Measurements from ENCODE around the gene CORIN.
"Not testable (repeated sequence)": the region's sequence is repeated elsewhere in the genome, so short reads cannot be mapped to it uniquely, and the experiment has no call there.

Gene CORIN

DNA sequence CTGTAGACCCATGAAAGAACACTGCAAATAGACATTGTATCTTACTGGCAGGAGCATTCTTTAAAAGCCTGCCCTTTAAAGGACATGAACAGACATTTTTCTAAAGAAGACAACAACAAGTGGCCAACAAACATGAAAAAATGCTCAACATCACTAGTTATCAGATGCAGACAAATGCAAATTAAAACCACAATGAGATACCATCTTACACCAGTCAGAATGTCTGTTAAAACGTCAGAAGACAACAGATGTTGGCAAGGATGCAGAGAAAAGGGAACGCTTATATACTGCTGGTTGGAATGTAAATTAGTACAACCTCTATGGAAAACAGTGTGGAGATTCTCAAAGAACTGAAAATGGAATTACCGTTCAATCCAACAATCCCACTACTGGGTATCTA is 275.6 kb downstream of the CORIN start:
- DNase-seq (ENCODE audit: low spot score), result no peak

DNA sequence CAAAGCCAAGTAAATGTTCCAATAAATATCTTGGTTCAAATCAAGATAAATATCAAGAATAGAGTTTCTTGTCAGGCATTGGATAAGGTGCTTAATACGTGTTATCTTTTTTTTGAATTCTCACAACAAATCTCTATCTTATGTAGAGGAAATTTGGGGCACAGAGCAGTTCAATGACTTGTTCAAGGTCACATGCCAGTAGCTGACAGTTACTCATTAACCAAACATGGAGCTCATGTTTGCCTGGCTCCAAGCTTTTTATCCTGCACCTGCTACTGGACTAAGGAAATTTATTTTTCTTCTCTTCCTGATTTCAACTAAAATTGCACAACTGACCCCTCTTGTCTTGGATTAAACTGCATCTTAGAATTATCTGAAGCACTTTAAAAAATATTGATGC is 276.5 kb downstream of the CORIN start:
- no peak for DNase-seq (ENCODE audit: low spot score)

DNA sequence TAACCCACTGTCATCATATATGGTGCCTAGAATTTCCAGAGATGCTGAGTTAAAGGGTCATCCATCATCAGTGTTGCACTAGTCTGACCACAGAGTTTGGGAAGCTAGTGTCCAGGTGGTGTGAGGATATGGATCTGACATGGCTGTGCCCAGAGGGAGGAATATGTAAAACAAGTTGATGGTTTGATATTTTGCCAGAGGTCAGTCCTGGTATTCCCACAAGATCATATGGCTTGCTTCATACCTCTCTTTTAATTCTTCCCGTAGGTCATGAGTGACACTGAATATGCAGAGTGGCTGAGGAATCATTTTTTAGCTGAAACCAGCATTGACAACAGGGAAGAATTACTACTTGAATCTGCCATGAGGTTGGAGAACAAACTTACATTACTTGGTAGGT is 277.2 kb downstream of the CORIN start:
- no peak for DNase-seq (ENCODE audit: low spot score)

DNA sequence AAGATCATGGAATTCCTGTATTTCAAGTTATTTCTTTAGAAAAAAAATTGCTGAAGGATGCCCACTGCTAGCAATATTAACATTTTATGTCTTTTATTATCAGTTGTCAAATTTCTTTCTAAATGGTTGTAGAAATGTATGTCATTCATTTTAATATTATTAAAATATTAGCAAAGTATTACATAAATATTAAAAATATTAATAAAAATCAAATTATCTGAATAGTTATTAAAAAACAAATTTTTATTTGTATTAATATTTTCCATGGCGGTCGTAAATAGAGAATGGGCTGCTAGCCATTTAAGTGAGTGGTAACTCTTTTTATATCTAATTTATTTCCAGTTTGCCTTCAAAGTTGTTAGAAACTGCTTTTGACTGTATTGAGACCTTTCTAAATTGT is 280.6 kb downstream of the CORIN start:
- DNase-seq (ENCODE audit: low spot score), result no peak

DNA sequence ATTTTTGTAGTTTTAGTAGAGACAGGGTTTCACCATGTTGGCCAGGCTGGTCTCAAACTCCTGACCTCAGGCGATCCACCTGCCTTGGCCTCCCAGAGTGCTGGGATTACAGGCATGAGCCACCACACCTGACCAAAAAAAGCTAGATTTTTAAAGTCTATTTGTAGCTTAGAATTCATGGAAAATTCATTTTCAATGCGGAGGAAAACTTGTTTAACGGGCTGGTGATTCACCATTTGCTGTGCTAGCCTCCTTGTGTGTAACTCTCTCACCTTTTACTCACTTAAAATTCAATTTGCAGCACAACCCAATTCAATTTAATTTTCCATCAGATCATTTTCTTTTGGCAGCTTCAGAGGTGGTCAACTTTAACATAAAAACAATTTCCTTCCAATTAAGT is 281.9 kb downstream of the CORIN start:
- not testable (repeated sequence) for DNase-seq (ENCODE audit: low spot score)

DNA sequence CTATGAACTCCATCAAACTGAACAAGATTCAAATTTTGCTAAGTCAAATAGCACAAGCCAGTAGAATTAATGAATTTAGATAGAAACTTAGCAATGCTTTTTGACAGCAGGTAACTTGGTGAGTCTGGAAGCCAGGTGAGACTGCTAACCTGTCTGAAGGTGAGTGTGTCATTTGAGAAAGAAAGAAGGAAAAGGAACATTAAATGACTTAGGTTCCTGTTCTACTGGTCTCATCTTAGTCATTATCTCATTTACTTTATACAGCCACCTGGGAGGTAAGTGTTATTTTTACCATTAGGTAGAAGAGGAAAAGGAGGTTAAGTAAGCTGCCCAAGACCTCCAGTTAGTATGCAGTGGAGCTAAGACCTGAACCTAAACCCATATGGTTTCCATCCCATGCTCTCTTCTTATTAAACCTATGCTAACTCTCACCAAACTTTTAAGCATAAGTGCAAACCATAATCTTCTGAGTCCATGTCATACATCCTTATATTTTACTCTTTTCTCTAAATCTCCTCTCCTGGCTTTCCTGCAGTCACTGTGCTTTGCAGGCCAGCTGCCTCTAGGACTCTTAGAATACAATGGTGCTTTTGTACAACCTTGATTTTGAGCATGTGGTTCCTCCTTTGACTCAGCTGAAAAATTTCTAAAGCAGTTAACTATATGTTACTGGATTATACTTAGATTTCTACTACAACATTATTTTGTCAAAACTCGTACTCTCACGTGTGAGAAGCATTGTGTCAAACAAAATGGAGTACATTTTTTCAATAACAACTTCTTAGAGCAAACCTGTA is 284.3 kb downstream of the CORIN start:
- no peak for DNase-seq (ENCODE audit: low spot score)

DNA sequence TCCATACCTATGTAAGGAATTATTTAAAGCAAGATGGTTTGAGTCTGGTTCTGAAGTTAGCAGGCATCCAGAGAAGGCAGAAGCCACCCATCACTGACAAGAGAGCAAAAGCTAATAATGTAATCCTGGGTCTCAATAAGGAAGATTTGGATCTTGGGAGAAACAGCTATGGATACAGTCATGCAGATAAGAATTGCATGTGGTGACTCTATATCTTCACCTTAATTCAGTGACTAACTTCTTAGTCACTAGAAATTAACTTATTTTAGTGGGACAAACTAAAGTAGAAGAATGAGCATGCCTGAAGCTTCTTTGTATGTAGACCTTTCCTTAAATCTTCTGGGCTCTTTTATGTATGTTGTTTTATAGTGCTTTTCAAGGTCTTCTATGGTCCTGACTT is 286.2 kb downstream of the CORIN start:
- no peak for DNase-seq (ENCODE audit: low spot score)

DNA sequence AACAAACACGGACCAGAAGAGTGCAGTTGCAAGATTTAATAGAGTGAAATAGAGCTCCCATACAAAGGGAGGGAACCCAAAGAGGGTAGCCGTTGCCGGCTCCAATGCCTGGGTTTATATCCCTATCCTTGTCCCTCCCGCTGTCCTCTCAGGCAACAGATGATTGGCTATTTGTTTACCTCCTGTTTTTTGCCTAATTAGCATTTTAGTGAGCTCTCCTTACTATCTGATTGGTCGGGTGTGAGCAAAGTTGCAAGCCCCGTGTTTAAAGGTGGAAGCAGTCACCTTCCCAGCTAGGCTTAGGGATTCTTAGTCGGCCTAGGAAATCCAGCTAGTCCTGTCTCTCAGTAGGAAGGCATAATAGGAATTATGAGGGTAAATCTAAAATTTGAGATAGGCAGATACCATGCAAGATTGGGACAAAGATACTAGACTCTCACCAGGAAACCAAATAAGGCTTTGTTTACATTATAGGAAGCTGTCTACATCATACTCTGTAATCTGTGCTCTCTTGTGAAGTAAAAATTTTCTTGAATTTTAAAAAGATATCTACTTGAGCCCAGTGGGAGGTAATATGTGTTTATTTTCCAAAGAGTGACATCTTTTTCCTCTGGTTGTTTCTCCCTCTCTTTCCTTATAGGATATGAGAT is 286.8 kb downstream of the CORIN start:
- no peak for DNase-seq (ENCODE audit: low spot score)

DNA sequence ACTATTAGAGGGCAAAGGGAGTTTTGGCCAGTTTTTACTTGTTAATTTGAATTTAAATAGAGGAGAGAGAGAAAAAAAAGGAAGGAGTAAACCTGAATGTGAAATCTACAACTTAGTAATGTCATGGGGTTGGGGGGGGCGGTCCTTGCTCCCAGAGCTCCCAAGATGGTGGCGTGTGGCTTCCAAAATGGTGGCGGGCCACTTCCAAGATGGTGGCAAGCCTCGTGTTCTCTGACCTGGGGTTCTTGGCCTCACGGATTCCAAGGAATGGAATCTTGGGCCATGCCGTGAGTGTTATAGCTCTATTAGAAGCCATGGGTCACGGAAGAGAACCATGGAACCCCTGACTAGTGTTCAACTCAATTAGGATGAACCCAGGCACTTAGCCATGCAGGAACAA is 287.5 kb downstream of the CORIN start:
- DNase-seq (ENCODE audit: low spot score), result not testable (repeated sequence)
